MM.1S (cell line): ENCODE data around the gene MED25.

Experiments used
- DNase-seq: peaks from one replicate; pipeline ENCODE4 v3.0.0-alpha.2; 2015
- H2AFZ ChIP-seq: fragments of 300-600 bp; sonication (generic); 2 replicates; pipeline ENCODE4 v1.6.0; 2016; ENCODE audit warnings: antibody characterized with exemption, low read length
- H3F3A ChIP-seq: fragments of 300-600 bp; sonication (generic); 2 replicates; pipeline ENCODE4 v1.6.1; 2016; ENCODE audit warnings: mild to moderate bottlenecking, antibody characterized with exemption, low read length, moderate library complexity, mixed read lengths; ENCODE audit not compliant: insufficient read depth
- H3K27ac ChIP-seq: fragments of 300-600 bp; sonication (generic); 2 replicates; pipeline ENCODE4 v1.5.1; 2016; ENCODE audit warnings: mild to moderate bottlenecking, low read length
- H3K27me3 ChIP-seq: fragments of 300-600 bp; sonication (generic); replicated peaks from 2 replicates; pipeline ENCODE4 v1.6.0; 2016; ENCODE audit warnings: low read length; ENCODE audit not compliant: insufficient read depth
- H3K36me3 ChIP-seq: fragments of 300-600 bp; sonication (generic); replicated peaks from 2 replicates; pipeline ENCODE4 v1.6.1; 2016; ENCODE audit warnings: mild to moderate bottlenecking, low read length, mixed read lengths; ENCODE audit not compliant: insufficient read depth
- H3K4me1 ChIP-seq: fragments of 300-600 bp; sonication (generic); 2 replicates; pipeline ENCODE4 v1.6.1; 2016; ENCODE audit warnings: low read length, mixed read lengths
- H3K4me2 ChIP-seq: fragments of 300-600 bp; sonication (generic); 2 replicates; pipeline ENCODE4 v1.6.0; 2016; ENCODE audit warnings: low read depth, low read length
- H3K4me3 ChIP-seq: fragments of 300-600 bp; sonication (generic); 2 replicates; pipeline ENCODE4 v1.5.1; 2016; ENCODE audit warnings: low read length, mixed read lengths
- H3K79me2 ChIP-seq: fragments of 300-600 bp; sonication (generic); 2 replicates; pipeline ENCODE4 v1.6.1; 2016; ENCODE audit warnings: mixed run types, low read length, mixed read lengths
- H3K9ac ChIP-seq: fragments of 300-600 bp; sonication (generic); 2 replicates; pipeline ENCODE4 v1.6.1; 2016; ENCODE audit warnings: low read length, mixed read lengths
- H3K9me2 ChIP-seq: fragments of 300-600 bp; sonication (generic); replicated peaks from 2 replicates; pipeline ENCODE4 v1.6.1; 2016; ENCODE audit warnings: mild to moderate bottlenecking, low read length, mixed read lengths; ENCODE audit not compliant: insufficient read depth
- H3K9me3 ChIP-seq: fragments of 300-600 bp; sonication (generic); replicated peaks from 2 replicates; pipeline ENCODE4 v1.6.1; 2016; ENCODE audit warnings: mild to moderate bottlenecking, low read length, mixed read lengths; ENCODE audit not compliant: insufficient read depth
- H4K20me1 ChIP-seq: fragments of 300-600 bp; sonication (generic); 2 replicates; pipeline ENCODE4 v1.6.1; 2016; ENCODE audit warnings: mild to moderate bottlenecking, low read length, moderate library complexity, mixed read lengths; ENCODE audit not compliant: insufficient read depth
- CTCF ChIP-seq: fragments of 300-600 bp; sonication (generic); IDR thresholded peaks from 2 replicates; pipeline ENCODE4 v1.5.1; 2016; ENCODE audit warnings: antibody characterized with exemption, low read length, mixed read lengths
- EZH2 ChIP-seq: fragments of 300-600 bp; sonication (generic); optimal IDR thresholded peaks from 2 replicates; pipeline ENCODE3; 2017; ENCODE audit warnings: low read depth, mild to moderate bottlenecking, antibody characterized with exemption, low read length, mixed read lengths
- EZH2phosphoT487 ChIP-seq: fragments of 300-600 bp; sonication (generic); IDR thresholded peaks from 2 replicates; pipeline ENCODE4 v1.6.1; 2018; ENCODE audit warnings: antibody characterized with exemption, low read length

Gene MED25

GRCh38 chr19:49776371-49776764 lies 41.7 kb upstream of the MED25 start:
- Histone ChIP-seq H3K4me2 (no peak overlapping the region), H2AFZ (no peak overlapping the region), H3K79me2 (peaks cover 11% of the 10 kb centered on the region), H3K4me1 (no peaks in the 10 kb centered on the region), H3K9me2 (no peaks in the 10 kb centered on the region), H3K4me3 (no peak overlapping the region), H3K9me3 (no peaks in the 10 kb centered on the region), H3K27ac (no peak overlapping the region), H3K36me3 (no peaks in the 10 kb centered on the region), H3K9ac (no peak overlapping the region), H3F3A (no peaks in the 10 kb centered on the region), H3K27me3 (no peaks in the 10 kb centered on the region), H4K20me1 (no peaks in the 10 kb centered on the region)
- DNase-seq: no peak
- TF ChIP-seq CTCF: no peak
- no peak for TF ChIP-seq EZH2phosphoT487
- TF ChIP-seq EZH2: no peak

GRCh38 chr19:49779731-49780555 lies 38.1 kb upstream of the MED25 start:
- Histone ChIP-seq H3K4me2 (no peak overlapping the region), H3K27ac (no peak overlapping the region), H3K36me3 (no peaks in the 10 kb centered on the region), H3K9me3 (no peaks in the 10 kb centered on the region), H3K4me3 (no peak overlapping the region), H4K20me1 (no peaks in the 10 kb centered on the region), H3F3A (no peaks in the 10 kb centered on the region), H2AFZ (no peak overlapping the region), H3K9ac (no peak overlapping the region), H3K79me2 (no peaks in the 10 kb centered on the region), H3K9me2 (no peaks in the 10 kb centered on the region), H3K4me1 (no peaks in the 10 kb centered on the region), H3K27me3 (no peaks in the 10 kb centered on the region)
- TF ChIP-seq EZH2 (no peak), EZH2phosphoT487 (no peak), CTCF (no peak)
- DNase-seq: no peak

DNA sequence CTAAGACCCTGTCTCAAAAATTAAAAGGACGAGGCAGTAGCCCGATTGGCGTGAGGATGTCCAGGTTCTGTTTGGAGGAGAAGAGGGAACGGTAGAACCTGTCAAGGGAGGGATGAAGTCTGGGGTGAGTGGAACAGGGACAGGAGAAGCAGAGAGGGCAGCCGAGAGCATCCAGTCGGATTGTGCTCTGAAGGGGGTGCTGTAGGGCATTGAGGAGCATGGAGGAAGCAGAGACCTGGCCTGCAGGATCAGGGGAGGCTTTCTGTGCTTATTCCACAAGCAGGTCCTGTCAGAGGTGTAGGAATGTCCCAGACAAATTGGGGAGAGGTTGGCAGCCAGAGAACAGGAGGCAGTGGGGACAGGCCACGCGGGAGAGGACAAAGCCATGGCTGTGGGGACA lies 37.2 kb upstream of the MED25 start:
- Histone ChIP-seq H2AFZ (no peak overlapping the region), H3F3A (no peaks in the 10 kb centered on the region), H3K36me3 (no peaks in the 10 kb centered on the region), H3K79me2 (no peaks in the 10 kb centered on the region), H3K4me2 (no peak overlapping the region), H3K4me3 (no peak overlapping the region), H3K9me3 (no peaks in the 10 kb centered on the region), H3K9me2 (no peaks in the 10 kb centered on the region), H3K27ac (no peak overlapping the region), H3K27me3 (no peaks in the 10 kb centered on the region), H3K4me1 (no peaks in the 10 kb centered on the region), H4K20me1 (no peaks in the 10 kb centered on the region), H3K9ac (no peak overlapping the region)
- TF ChIP-seq EZH2phosphoT487 (no peak), CTCF (no peak), EZH2 (no peak)
- no peak for DNase-seq
